OCI-LY3 (cell line): Measurements from ENCODE around the gene MAP2K6.

Experiments
- H2AFZ ChIP-seq: fragments of 200-600, 300-600 bp; shearing (Covaris generic); 2 replicates; pipeline ENCODE4 v1.6.0; 2014; ENCODE audit warnings: antibody characterized with exemption, low read depth, low read length
- H3K27ac ChIP-seq: fragments of 200-600, 300-600 bp; sonication (generic); 2 replicates; pipeline ENCODE4 v1.5.1; 2014; ENCODE audit warnings: mild to moderate bottlenecking, low read length, moderate library complexity, mixed read lengths
- H3K27me3 ChIP-seq: fragments of 200-600, 300-600 bp; sonication (generic); 2 replicates; pipeline ENCODE4 v1.6.1; 2014; ENCODE audit warnings: low read depth, low read length, mixed read lengths
- H3K36me3 ChIP-seq: fragments of 200-600, 300-600 bp; sonication (generic); replicated peaks from 2 replicates; pipeline ENCODE3; 2014; ENCODE audit warnings: low read depth, low read length, mixed read lengths
- H3K4me1 ChIP-seq: fragments of 300-600, 200-600 bp; sonication (generic); 2 replicates; pipeline ENCODE4 v1.6.1; 2014; ENCODE audit warnings: low read length, mixed read lengths
- H3K4me2 ChIP-seq: fragments of 200-600, 300-600 bp; sonication (generic); 2 replicates; pipeline ENCODE4 v1.6.1; 2014; ENCODE audit warnings: low read length, mixed read lengths
- H3K4me3 ChIP-seq: fragments of 300-600, 200-600 bp; sonication (generic); 2 replicates; pipeline ENCODE4 v1.5.1; 2014; ENCODE audit warnings: antibody characterized with exemption, mild to moderate bottlenecking, low read length, moderate library complexity
- H3K79me2 ChIP-seq: fragments of 300-600, 200-600 bp; shearing (Covaris generic); 2 replicates; pipeline ENCODE4 v1.6.1; 2014; ENCODE audit warnings: mild to moderate bottlenecking, low read length, mixed read lengths
- H3K9ac ChIP-seq: fragments of 300-600, 200-600 bp; shearing (Covaris generic); 2 replicates; pipeline ENCODE4 v1.6.0; 2014; ENCODE audit warnings: mild to moderate bottlenecking, low read length, moderate library complexity
- H3K9me3 ChIP-seq: fragments of 200-600, 300-600 bp; shearing (Covaris generic); 2 replicates; pipeline ENCODE4 v1.6.1; 2014; ENCODE audit warnings: low read length, mixed read lengths; ENCODE audit not compliant: insufficient read depth
- H4K20me1 ChIP-seq: fragments of 200-600, 300-600 bp; sonication (generic); 2 replicates; pipeline ENCODE4 v1.6.1; 2016; ENCODE audit warnings: low read length, mixed read lengths; ENCODE audit not compliant: insufficient read depth
- EZH2phosphoT487 ChIP-seq: fragments of 200-600 bp; shearing (Covaris generic); IDR thresholded peaks from 2 replicates; pipeline ENCODE4 v1.6.1; 2018; ENCODE audit warnings: antibody characterized with exemption, mixed run types, low read depth
- TF ChIP-seq, protein P1 (sequence below): fragments of 200-600, 300-600 bp; sonication (generic); IDR thresholded peaks from 2 replicates; pipeline ENCODE4 v1.5.1; 2014; ENCODE audit warnings: antibody characterized with exemption, low read length, low read depth

MAP2K6 gene

GRCh38 chr17:69594641-69595040 is 180.1 kb downstream of the MAP2K6 start:
- no peaks in the 10 kb centered on the region for H3K79me2 ChIP-seq
- no peak overlapping the region for H3K27ac ChIP-seq
- no peaks in the 10 kb centered on the region for H4K20me1 ChIP-seq
- H3K4me3 ChIP-seq = no peak overlapping the region
- H3K36me3 ChIP-seq = no peaks in the 10 kb centered on the region
- no peaks in the 10 kb centered on the region for H3K4me1 ChIP-seq
- no peaks in the 10 kb centered on the region for H3K9me3 ChIP-seq
- H2AFZ ChIP-seq = no peak overlapping the region
- TF ChIP-seq, protein P1, sequence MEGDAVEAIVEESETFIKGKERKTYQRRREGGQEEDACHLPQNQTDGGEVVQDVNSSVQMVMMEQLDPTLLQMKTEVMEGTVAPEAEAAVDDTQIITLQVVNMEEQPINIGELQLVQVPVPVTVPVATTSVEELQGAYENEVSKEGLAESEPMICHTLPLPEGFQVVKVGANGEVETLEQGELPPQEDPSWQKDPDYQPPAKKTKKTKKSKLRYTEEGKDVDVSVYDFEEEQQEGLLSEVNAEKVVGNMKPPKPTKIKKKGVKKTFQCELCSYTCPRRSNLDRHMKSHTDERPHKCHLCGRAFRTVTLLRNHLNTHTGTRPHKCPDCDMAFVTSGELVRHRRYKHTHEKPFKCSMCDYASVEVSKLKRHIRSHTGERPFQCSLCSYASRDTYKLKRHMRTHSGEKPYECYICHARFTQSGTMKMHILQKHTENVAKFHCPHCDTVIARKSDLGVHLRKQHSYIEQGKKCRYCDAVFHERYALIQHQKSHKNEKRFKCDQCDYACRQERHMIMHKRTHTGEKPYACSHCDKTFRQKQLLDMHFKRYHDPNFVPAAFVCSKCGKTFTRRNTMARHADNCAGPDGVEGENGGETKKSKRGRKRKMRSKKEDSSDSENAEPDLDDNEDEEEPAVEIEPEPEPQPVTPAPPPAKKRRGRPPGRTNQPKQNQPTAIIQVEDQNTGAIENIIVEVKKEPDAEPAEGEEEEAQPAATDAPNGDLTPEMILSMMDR = no peak
- TF ChIP-seq EZH2phosphoT487 = no peak
- no peaks in the 10 kb centered on the region for H3K27me3 ChIP-seq
- no peak overlapping the region for H3K4me2 ChIP-seq
- no peak overlapping the region for H3K9ac ChIP-seq

DNA sequence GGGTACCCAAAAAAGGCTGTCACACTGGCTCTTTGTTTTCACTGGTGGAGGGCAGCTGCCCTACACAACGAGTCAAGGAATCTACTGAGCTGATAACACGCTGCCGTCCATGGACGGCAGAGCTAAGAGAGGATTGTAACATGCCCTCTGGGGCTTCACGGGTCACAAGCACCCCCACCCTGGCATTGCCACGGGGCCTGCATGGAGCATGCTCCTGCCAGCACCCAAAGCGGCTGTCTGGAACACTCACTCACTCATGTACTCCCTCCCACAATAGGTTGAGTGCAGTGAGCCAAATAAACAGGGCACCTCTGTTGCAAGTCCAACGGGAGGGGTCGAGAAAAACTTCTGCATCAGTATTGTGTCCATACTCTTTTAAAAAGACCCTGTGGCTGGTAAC is 181.6 kb downstream of the MAP2K6 start:
- Histone ChIP-seq H3K4me2 (no peak overlapping the region), H3K36me3 (no peaks in the 10 kb centered on the region), H3K27me3 (no peaks in the 10 kb centered on the region), H3K9me3 (no peaks in the 10 kb centered on the region), H3K4me3 (no peak overlapping the region), H3K9ac (no peak overlapping the region), H2AFZ (no peak overlapping the region), H3K27ac (no peak overlapping the region), H3K4me1 (no peaks in the 10 kb centered on the region), H4K20me1 (no peaks in the 10 kb centered on the region), H3K79me2 (no peaks in the 10 kb centered on the region)
- TF ChIP-seq, protein P1 = no peak
- TF ChIP-seq EZH2phosphoT487 = no peak

GRCh38 chr17:69597898-69598692 is 183.6 kb downstream of the MAP2K6 start:
- H4K20me1 ChIP-seq = no peaks in the 10 kb centered on the region
- H3K27ac ChIP-seq = no peak overlapping the region
- no peak overlapping the region for H3K4me2 ChIP-seq
- H3K36me3 ChIP-seq = no peaks in the 10 kb centered on the region
- no peaks in the 10 kb centered on the region for H3K79me2 ChIP-seq
- no peak overlapping the region for H3K9ac ChIP-seq
- H3K4me1 ChIP-seq = no peaks in the 10 kb centered on the region
- H3K9me3 ChIP-seq = no peaks in the 10 kb centered on the region
- TF ChIP-seq EZH2phosphoT487 = no peak
- TF ChIP-seq, protein P1 = no peak
- H3K27me3 ChIP-seq = no peaks in the 10 kb centered on the region
- H3K4me3 ChIP-seq = no peak overlapping the region
- H2AFZ ChIP-seq = no peak overlapping the region

- TF ChIP-seq, protein P1 = no peak
- TF ChIP-seq EZH2phosphoT487 = no peak
- Histone ChIP-seq H3K4me3 (no peak overlapping the region), H2AFZ (no peak overlapping the region), H3K27ac (no peak overlapping the region), H3K36me3 (no peaks in the 10 kb centered on the region), H4K20me1 (no peaks in the 10 kb centered on the region), H3K9me3 (no peaks in the 10 kb centered on the region), H3K27me3 (no peaks in the 10 kb centered on the region), H3K4me1 (peaks cover 14% of the 10 kb centered on the region), H3K79me2 (no peaks in the 10 kb centered on the region), H3K4me2 (no peak overlapping the region), H3K9ac (no peak overlapping the region)
Observed at GRCh38 chr17:69602972-69603371, 188.5 kb downstream of the MAP2K6 start.
